MCF 10A (cell line): ENCODE measurements around the gene OLFM3. TPM values are rescaled to one million over a fixed set of nuclear protein-coding genes. Genes with fewer than 3 reads are reported as not detected.

Source experiments
- BruUV-seq: library from RNA; stranded (reverse); fragments of 400-500 nt; replicated peaks from 2 replicates; lab custom pipeline; 2021; lab: Mats Ljungman, UMichigan
- CTCF ChIA-PET: fragments of 300-600 bp; sonication (Branson Sonifier 250); formaldehyde crosslinking; extraction: SDS; loops from one replicate; lab custom pipeline; 2021; ENCODE audit warnings: antibody characterized with exemption, inconsistent platforms; lab: Yijun Ruan, JAX
- POLR2A ChIA-PET: fragments of 300-600, 350-650 bp; sonication (Branson Sonifier 250); formaldehyde crosslinking; extraction: SDS; loops from one replicate; lab custom pipeline; 2020; ENCODE audit warnings: antibody characterized with exemption, inconsistent platforms; lab: Yijun Ruan, JAX
- DNase-seq: peaks from one replicate; pipeline ENCODE4 v3.0.0-alpha.2; 2018; ENCODE audit not compliant: unreplicated experiment
- H3K27ac Mint-ChIP-seq: one replicate; pipeline ENCODE4 v1.8.0; 2022; ENCODE audit warnings: mild to moderate bottlenecking, low read depth, mixed read lengths; ENCODE audit not compliant: unreplicated experiment
- H3K27me3 Mint-ChIP-seq: one replicate; pipeline ENCODE4 v1.8.0; 2022; ENCODE audit warnings: mixed read lengths; ENCODE audit not compliant: insufficient read depth, unreplicated experiment
- H3K36me3 Mint-ChIP-seq: one replicate; pipeline ENCODE4 v1.8.0; 2022; ENCODE audit warnings: mild to moderate bottlenecking, moderate library complexity, mixed read lengths; ENCODE audit not compliant: insufficient read depth, unreplicated experiment
- H3K4me1 Mint-ChIP-seq: one replicate; pipeline ENCODE4 v1.8.0; 2022; ENCODE audit warnings: mixed read lengths; ENCODE audit not compliant: insufficient read depth, unreplicated experiment
- H3K4me3 Mint-ChIP-seq: one replicate; pipeline ENCODE4 v1.8.0; 2022; ENCODE audit warnings: mild to moderate bottlenecking, moderate library complexity, mixed read lengths; ENCODE audit not compliant: unreplicated experiment
- H3K9me3 Mint-ChIP-seq: one replicate; pipeline ENCODE4 v1.8.0; 2022; ENCODE audit warnings: mixed read lengths; ENCODE audit not compliant: unreplicated experiment
- intact Hi-C: fragments of 100-400 bp; cut with micrococcal nuclease; formaldehyde crosslinking; loops from 2 replicates; pipeline ENCODE4 v1.14.1; 2022
- total RNA-seq: library from RNA; stranded (reverse); gene quantifications from 2 replicates; pipeline ENCODE4 v1.2.3, GENCODE V29; 2022
- TF ChIP-seq, protein P1 (sequence below): fragments of 200-600 bp; IDR thresholded peaks from one replicate; pipeline ENCODE4 v1.8.0; 2022; ENCODE audit warnings: antibody characterized with exemption, mild to moderate bottlenecking; ENCODE audit not compliant: unreplicated experiment

OLFM3 gene
- total RNA-seq, 1 experiment from 2014 or later: not detected

- ChIA-PET CTCF (interaction anchor here (1.4 kb wide), 1 partner anchor 455 kb away, joined by 8 read pairs; no protein-coding TSS in a partner anchor), POLR2A (no interaction called here)
- BruUV-seq: no TSS peak
- TF ChIP-seq, protein P1, sequence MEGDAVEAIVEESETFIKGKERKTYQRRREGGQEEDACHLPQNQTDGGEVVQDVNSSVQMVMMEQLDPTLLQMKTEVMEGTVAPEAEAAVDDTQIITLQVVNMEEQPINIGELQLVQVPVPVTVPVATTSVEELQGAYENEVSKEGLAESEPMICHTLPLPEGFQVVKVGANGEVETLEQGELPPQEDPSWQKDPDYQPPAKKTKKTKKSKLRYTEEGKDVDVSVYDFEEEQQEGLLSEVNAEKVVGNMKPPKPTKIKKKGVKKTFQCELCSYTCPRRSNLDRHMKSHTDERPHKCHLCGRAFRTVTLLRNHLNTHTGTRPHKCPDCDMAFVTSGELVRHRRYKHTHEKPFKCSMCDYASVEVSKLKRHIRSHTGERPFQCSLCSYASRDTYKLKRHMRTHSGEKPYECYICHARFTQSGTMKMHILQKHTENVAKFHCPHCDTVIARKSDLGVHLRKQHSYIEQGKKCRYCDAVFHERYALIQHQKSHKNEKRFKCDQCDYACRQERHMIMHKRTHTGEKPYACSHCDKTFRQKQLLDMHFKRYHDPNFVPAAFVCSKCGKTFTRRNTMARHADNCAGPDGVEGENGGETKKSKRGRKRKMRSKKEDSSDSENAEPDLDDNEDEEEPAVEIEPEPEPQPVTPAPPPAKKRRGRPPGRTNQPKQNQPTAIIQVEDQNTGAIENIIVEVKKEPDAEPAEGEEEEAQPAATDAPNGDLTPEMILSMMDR: no peak
- Mint-ChIP-seq H3K27me3 (peaks cover 65% of the 10 kb centered on the region), H3K4me1 (no peaks in the 10 kb centered on the region), H3K9me3 (no peaks in the 10 kb centered on the region), H3K4me3 (no peak overlapping the region), H3K36me3 (no peaks in the 10 kb centered on the region), H3K27ac (no peak overlapping the region)
- intact Hi-C loops: loop anchor here (10.0 kb wide), 2 partner anchors 151 to 199 kb away; no protein-coding TSS in a partner anchor
- DNase-seq: no peak
These were observed 21.4 kb downstream of the OLFM3 start for GRCh38 chr1:101975371-101975770.

DNA sequence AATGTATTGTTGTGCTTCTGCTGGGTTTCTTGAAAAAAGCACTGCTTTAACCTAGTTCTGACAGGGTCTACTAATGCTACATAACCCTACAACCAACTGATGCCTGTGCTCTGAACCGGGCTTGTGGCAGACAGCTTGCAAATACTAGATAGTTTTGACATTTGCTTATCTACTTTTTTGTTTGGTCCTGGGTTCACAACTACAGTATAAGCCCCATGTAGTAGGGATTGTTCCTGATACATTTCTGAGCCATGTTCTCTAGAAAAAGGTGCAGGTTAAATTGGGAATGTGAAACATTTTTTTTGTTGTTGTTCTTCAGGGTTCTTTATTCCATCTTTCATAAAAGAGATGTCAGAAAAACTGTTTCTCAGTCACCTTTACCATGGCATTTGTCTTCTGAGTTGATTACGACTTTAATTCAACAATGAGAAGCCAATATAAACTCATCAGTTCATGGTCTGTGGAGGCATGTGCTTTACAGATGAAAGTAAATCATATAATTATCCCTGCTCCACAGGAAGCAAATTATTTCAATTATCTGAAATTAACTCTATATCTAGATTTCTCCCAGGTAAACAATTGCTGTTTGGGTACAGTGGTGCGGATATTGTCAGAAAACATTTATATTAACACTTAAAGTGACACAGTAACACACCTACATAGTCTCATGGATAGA lies 22.0 kb downstream of the OLFM3 start:
- BruUV-seq: no TSS peak
- CTCF ChIA-PET: no interaction called here
- Mint-ChIP-seq H3K27ac (no peak overlapping the region), H3K27me3 (peaks cover 71% of the 10 kb centered on the region), H3K4me3 (no peak overlapping the region), H3K36me3 (no peaks in the 10 kb centered on the region), H3K4me1 (no peaks in the 10 kb centered on the region), H3K9me3 (no peaks in the 10 kb centered on the region)
- TF ChIP-seq, protein P1: no peak
- DNase-seq: no peak
- POLR2A ChIA-PET: no interaction called here
- intact Hi-C loops: loop anchor here (10.0 kb wide), 2 partner anchors 150 to 200 kb away; no protein-coding TSS in a partner anchor

- no peaks in the 10 kb centered on the region for H3K36me3 Mint-ChIP-seq
- intact Hi-C loops: loop anchor here (1.0 to 10.0 kb wide), 4 partner anchors 147 to 451 kb away; no protein-coding TSS in a partner anchor
- no peaks in the 10 kb centered on the region for H3K4me1 Mint-ChIP-seq
- CTCF ChIA-PET: interaction anchor here (0.7 to 1.6 kb wide), 5 partner anchors 9 to 318 kb away, joined by 3 to 6 read pairs (median 4); no protein-coding TSS in a partner anchor
- no peak overlapping the region for H3K4me3 Mint-ChIP-seq
- H3K9me3 Mint-ChIP-seq: no peaks in the 10 kb centered on the region
- peak; percentile 16 for DNase-seq
- H3K27ac Mint-ChIP-seq: no peak overlapping the region
- POLR2A ChIA-PET: no interaction called here
- H3K27me3 Mint-ChIP-seq: peaks cover 87% of the 10 kb centered on the region
- BruUV-seq: no TSS peak
- TF ChIP-seq, protein P1: peak; percentile 20
These were observed 25.4 kb downstream of the OLFM3 start for GRCh38 chr1:101971304-101971703.

- Mint-ChIP-seq H3K36me3 (no peaks in the 10 kb centered on the region), H3K4me3 (no peak overlapping the region), H3K4me1 (no peaks in the 10 kb centered on the region), H3K9me3 (no peaks in the 10 kb centered on the region), H3K27me3 (peaks cover 84% of the 10 kb centered on the region), H3K27ac (no peak overlapping the region)
- no TSS peak for BruUV-seq
- ChIA-PET POLR2A (interaction anchor here (0.6 kb wide), 1 partner anchor 1486 kb away, joined by 3 read pairs; no protein-coding TSS in a partner anchor), CTCF (no interaction called here)
- TF ChIP-seq, protein P1: no peak
- intact Hi-C loops: no loop called here
- DNase-seq: no peak
These were observed 28.9 kb downstream of the OLFM3 start for GRCh38 chr1:101967871-101968270.
